Measurements from ENCODE around the gene AFF3. TPM values are rescaled to one million over a fixed set of nuclear protein-coding genes. Genes with fewer than 3 reads are reported as not detected.

The AFF3 gene
- total and polyA plus RNA-seq, 12 donors: 0.39 to 16.9 (median 7.0) TPM

DNA sequence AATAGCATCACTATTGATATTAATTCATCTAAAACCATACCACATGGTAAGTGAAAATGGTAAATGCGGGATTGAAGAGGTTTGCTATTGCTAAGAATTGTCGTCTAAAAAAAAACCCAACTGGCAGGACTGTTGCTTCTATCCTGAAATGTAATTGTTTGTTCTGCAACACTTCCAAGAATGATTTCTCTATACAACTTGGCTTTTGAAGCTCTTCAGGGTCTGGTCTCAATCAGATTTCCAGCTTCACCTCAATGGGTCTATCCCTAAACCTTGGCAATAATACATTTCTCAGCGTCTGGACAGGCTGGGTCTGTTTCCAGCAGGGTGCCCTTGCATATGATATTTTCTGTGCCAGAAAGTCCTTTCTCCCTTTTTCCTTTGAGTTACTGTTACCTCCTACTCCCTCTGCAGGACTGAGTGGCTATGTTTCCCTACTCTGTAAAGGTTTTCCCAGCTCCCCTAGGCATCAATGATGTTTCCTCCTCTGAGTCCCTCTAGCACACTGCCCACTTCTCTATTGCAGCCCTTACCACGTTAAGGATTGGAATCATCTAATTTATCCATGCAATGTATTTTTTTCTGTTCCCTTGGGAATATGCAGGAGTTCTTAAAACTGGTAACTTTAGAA, 534.4 kb downstream of the AFF3 start:
- WGBS, 2 donors: 37 to 40% methylated on average over 4 of the region's 4 CpGs
- Histone ChIP-seq H3K9me3 (no peaks in the 10 kb centered on the region), H3K36me3 (no peaks in the 10 kb centered on the region), H3K4me3 (no peak overlapping the region), H3K27me3 (no peaks in the 10 kb centered on the region), H3K4me1 (peaks cover 0 to 19% (median 5%) of the 10 kb centered on the region in 9 donors), H3K27ac (peak overlapping the region in 1 of 10 donors; percentile 5)
- TF ChIP-seq, protein P1, sequence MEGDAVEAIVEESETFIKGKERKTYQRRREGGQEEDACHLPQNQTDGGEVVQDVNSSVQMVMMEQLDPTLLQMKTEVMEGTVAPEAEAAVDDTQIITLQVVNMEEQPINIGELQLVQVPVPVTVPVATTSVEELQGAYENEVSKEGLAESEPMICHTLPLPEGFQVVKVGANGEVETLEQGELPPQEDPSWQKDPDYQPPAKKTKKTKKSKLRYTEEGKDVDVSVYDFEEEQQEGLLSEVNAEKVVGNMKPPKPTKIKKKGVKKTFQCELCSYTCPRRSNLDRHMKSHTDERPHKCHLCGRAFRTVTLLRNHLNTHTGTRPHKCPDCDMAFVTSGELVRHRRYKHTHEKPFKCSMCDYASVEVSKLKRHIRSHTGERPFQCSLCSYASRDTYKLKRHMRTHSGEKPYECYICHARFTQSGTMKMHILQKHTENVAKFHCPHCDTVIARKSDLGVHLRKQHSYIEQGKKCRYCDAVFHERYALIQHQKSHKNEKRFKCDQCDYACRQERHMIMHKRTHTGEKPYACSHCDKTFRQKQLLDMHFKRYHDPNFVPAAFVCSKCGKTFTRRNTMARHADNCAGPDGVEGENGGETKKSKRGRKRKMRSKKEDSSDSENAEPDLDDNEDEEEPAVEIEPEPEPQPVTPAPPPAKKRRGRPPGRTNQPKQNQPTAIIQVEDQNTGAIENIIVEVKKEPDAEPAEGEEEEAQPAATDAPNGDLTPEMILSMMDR (IDR thresholded peaks at IDR 0.05): peak in 2 of 9 donors; percentile 4 to 16
- peak in 5 of 8 donors; percentile 13 to 26 (median 17) for ATAC-seq
- no peak for DNase-seq
- intact Hi-C loops (cut with DNase I): no loop called here

GRCh38 chr2:99607454-99607853, 534.9 kb downstream of the AFF3 start:
- Histone ChIP-seq H3K36me3 (no peaks in the 10 kb centered on the region), H3K4me1 (peaks cover 0 to 24% (median 5%) of the 10 kb centered on the region in 9 donors), H3K9me3 (no peaks in the 10 kb centered on the region), H3K4me3 (no peak overlapping the region), H3K27me3 (no peaks in the 10 kb centered on the region), H3K27ac (peak overlapping the region in 1 of 10 donors; percentile 5)
- TF ChIP-seq, protein P1 (IDR thresholded peaks at IDR 0.05): no peak
- intact Hi-C loops (cut with DNase I): no loop called here
- 35 to 40% methylated on average over 4 of the region's 4 CpGs for WGBS, 2 donors
- no peak for DNase-seq
- peak in 6 of 8 donors; percentile 40 to 84 (median 65) for ATAC-seq

- WGBS, 2 donors: 89 to 95% methylated on average over 7 of the region's 7 CpGs
- DNase-seq: no peak
- TF ChIP-seq, protein P1 (IDR thresholded peaks at IDR 0.05): no peak
- Histone ChIP-seq H3K4me3 (no peak overlapping the region), H3K36me3 (no peaks in the 10 kb centered on the region), H3K9me3 (no peaks in the 10 kb centered on the region), H3K27me3 (peaks cover 0 to 5% (median 0%) of the 10 kb centered on the region in 7 donors), H3K4me1 (peaks cover 0 to 25% (median 5%) of the 10 kb centered on the region in 9 donors), H3K27ac (no peak overlapping the region)
- intact Hi-C loops (cut with DNase I): no loop called here
- no peak for ATAC-seq
Observed at GRCh38 chr2:99605036-99605435, 537.4 kb downstream of the AFF3 start.

DNA sequence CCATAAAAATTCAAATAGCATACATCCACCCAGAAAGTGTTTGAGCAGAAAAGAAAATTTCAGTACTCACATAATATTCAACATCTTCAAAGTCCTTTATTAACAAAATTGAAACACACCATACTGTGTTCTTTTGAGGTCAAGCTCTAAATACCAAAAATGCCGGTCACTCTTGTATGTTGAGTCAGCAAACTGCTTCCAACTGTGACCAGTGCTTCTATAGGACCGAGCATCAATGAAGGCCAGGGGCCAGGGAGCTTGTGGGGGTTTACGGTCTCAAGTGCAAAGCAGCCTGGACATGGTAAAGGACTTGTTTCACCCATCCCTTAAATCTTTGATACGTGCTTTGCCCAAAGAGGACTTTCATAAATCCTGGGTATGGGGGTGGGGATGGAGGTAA, 539.9 kb downstream of the AFF3 start:
- WGBS, 2 donors: 81 to 87% methylated on average over 4 of the region's 4 CpGs
- peaks cover 0 to 7% (median 0%) of the 10 kb centered on the region in 9 donors for H3K36me3 ChIP-seq
- intact Hi-C loops (cut with DNase I): no loop called here
- DNase-seq: no peak
- H3K4me3 ChIP-seq: no peak overlapping the region
- TF ChIP-seq, protein P1 (IDR thresholded peaks at IDR 0.05): no peak
- peaks cover 0 to 8% (median 0%) of the 10 kb centered on the region in 9 donors for H3K4me1 ChIP-seq
- ATAC-seq: no peak
- peaks cover 0 to 5% (median 0%) of the 10 kb centered on the region in 7 donors for H3K27me3 ChIP-seq
- no peaks in the 10 kb centered on the region for H3K9me3 ChIP-seq
- H3K27ac ChIP-seq: no peak overlapping the region
